IMR-90 (cell line): ENCODE results near the gene HEY2. TPM values are rescaled to one million over a fixed set of nuclear protein-coding genes. Genes with fewer than 3 reads are reported as not detected.

ENCODE experiments used
- ATAC-seq: fragments of 200-7000 bp; cut with Tn5 transposase; 2 replicates; pipeline ENCODE4 v1.9.1; 2020; ENCODE audit warnings: low read depth, mild to moderate bottlenecking, moderate library complexity
- BruUV-seq: library from RNA; stranded (reverse); fragments of 400-500 nt; replicated peaks from 2 replicates; lab custom pipeline; 2021; lab: Mats Ljungman, UMichigan
- CTCF ChIA-PET: fragments of 300-600 bp; formaldehyde crosslinking; extraction: SDS; loops from one replicate; lab custom pipeline; 2021; ENCODE audit warnings: antibody characterized with exemption; lab: Yijun Ruan, JAX
- POLR2A ChIA-PET: fragments of 300-600 bp; sonication (Branson Sonifier 250); formaldehyde crosslinking; loops from one replicate; lab custom pipeline; 2022; ENCODE audit warnings: antibody characterized with exemption; ENCODE audit not compliant: unreplicated experiment; lab: Charles Lee
- DNase-seq: peaks from one replicate; pipeline ENCODE4 v3.0.0; 2013
- H2AFZ ChIP-seq: replicated peaks from 2 replicates; pipeline ENCODE3; 2013; ENCODE audit warnings: low read length, mild to moderate bottlenecking; ENCODE audit not compliant: poor library complexity
- H2AK5ac ChIP-seq: 2 replicates; pipeline ENCODE4 v1.6.1; 2013; ENCODE audit warnings: low read depth, low read length, inconsistent platforms
- H2AK9ac ChIP-seq: replicated peaks from 2 replicates; pipeline ENCODE3; 2013; ENCODE audit warnings: mild to moderate bottlenecking, low read depth, low read length, moderate library complexity; ENCODE audit not compliant: poor library complexity
- H2BK120ac ChIP-seq: 2 replicates; pipeline ENCODE4 v1.6.1; 2013; ENCODE audit warnings: low read depth, low read length, inconsistent platforms
- H2BK15ac ChIP-seq: 3 replicates; pipeline ENCODE4 v1.6.1; 2013; ENCODE audit warnings: low read depth, low read length, inconsistent platforms
- H2BK20ac ChIP-seq: 2 replicates; pipeline ENCODE4 v1.6.1; 2013; ENCODE audit warnings: low read depth, mild to moderate bottlenecking, inconsistent platforms, low read length, moderate library complexity
- H2BK5ac ChIP-seq: 2 replicates; pipeline ENCODE4 v1.6.1; 2013; ENCODE audit warnings: mild to moderate bottlenecking, low read depth, low read length, inconsistent platforms; ENCODE audit not compliant: poor library complexity, severe bottlenecking
- H3K14ac ChIP-seq: replicated peaks from 2 replicates; pipeline ENCODE4 v1.6.1; 2013; ENCODE audit warnings: low read depth, low read length, inconsistent platforms
- H3K18ac ChIP-seq: 2 replicates; pipeline ENCODE4 v1.6.1; 2013; ENCODE audit warnings: low read depth, low read length, control low read depth
- H3K23ac ChIP-seq: 2 replicates; pipeline ENCODE4 v1.6.1; 2013; ENCODE audit warnings: low read depth, low read length, inconsistent platforms
- H3K27ac ChIP-seq: 2 replicates; pipeline ENCODE4 v1.5.1; 2013; ENCODE audit warnings: mild to moderate bottlenecking, control low read depth, low read length; ENCODE audit not compliant: insufficient read depth
- H3K27me3 ChIP-seq: 2 replicates; pipeline ENCODE4 v1.6.1; 2013; ENCODE audit warnings: low read length; ENCODE audit not compliant: control insufficient read depth, insufficient read depth
- H3K36me3 ChIP-seq: 2 replicates; pipeline ENCODE4 v1.6.1; 2013; ENCODE audit warnings: low read length, mixed read lengths; ENCODE audit not compliant: control insufficient read depth, insufficient read depth
- H3K4ac ChIP-seq: 2 replicates; pipeline ENCODE4 v1.6.1; 2013; ENCODE audit warnings: low read depth, low read length, inconsistent platforms
- H3K4me1 ChIP-seq: 2 replicates; pipeline ENCODE4 v1.6.1; 2013; ENCODE audit warnings: low read length, mixed read lengths; ENCODE audit not compliant: control insufficient read depth, insufficient read depth
- H3K4me2 ChIP-seq: 2 replicates; pipeline ENCODE4 v1.6.1; 2013; ENCODE audit warnings: low read depth, mild to moderate bottlenecking, control low read depth, low read length, moderate library complexity
- H3K4me3 ChIP-seq: 2 replicates; pipeline ENCODE4 v1.5.1; 2013; ENCODE audit warnings: low read depth, mild to moderate bottlenecking, control low read depth, low read length, moderate library complexity; ENCODE audit not compliant: insufficient read depth
- H3K56ac ChIP-seq: 2 replicates; pipeline ENCODE4 v1.6.1; 2013; ENCODE audit warnings: low read length, inconsistent platforms; ENCODE audit not compliant: insufficient read depth; ENCODE audit errors: extremely low read depth
- H3K79me1 ChIP-seq, 2 experiments: 2 replicates each; pipeline ENCODE4 v1.6.1; 2013; ENCODE audit warnings: low read length in 2 of 2, inconsistent platforms in 1 of 2, low read depth in 1 of 2
- H3K9ac ChIP-seq: 2 replicates; pipeline ENCODE4 v1.6.1; 2013; ENCODE audit warnings: low read depth, low read length, control low read depth
- H3K9me1 ChIP-seq: 2 replicates; pipeline ENCODE4 v1.6.1; 2013; ENCODE audit warnings: low read length, inconsistent platforms; ENCODE audit not compliant: insufficient read depth
- H3K9me3 ChIP-seq: 2 replicates; pipeline ENCODE4 v1.6.1; 2013; ENCODE audit warnings: low read length; ENCODE audit not compliant: control insufficient read depth, insufficient read depth
- H4K20me1 ChIP-seq: 2 replicates; pipeline ENCODE4 v1.6.1; 2013; ENCODE audit warnings: low read length, inconsistent platforms; ENCODE audit not compliant: insufficient read depth
- H4K5ac ChIP-seq: 2 replicates; pipeline ENCODE4 v1.6.1; 2013; ENCODE audit warnings: mild to moderate bottlenecking, low read depth, low read length, control low read depth
- H4K8ac ChIP-seq, 2 experiments: 2 replicates each; pipeline ENCODE4 v1.6.1; 2013; ENCODE audit warnings: low read depth in 2 of 2, low read length in 2 of 2, control low read depth in 1 of 2, inconsistent platforms in 1 of 2
- H4K91ac ChIP-seq: 2 replicates; pipeline ENCODE4 v1.6.1; 2013; ENCODE audit warnings: low read depth, low read length, inconsistent platforms; ENCODE audit not compliant: insufficient read depth
- CEBPB ChIP-seq: IDR thresholded peaks from 2 replicates; pipeline ENCODE4 v1.6.1; 2012; ENCODE audit warnings: low read depth, low read length, improper control_type of control experiment
- FOS ChIP-seq: fragments of 150-350 bp; IDR thresholded peaks from 2 replicates; pipeline ENCODE4 v1.6.1; 2016; ENCODE audit warnings: low read depth, low read length
- WGBS, 2 experiments: methylation state at CpG; one replicate each; pipeline versions ENCODE4 v1.1.5 to v1.1.7; 2013; ENCODE audit warnings: missing lambda C conversion rate in 2 of 2; ENCODE audit not compliant: insufficient read length in 1 of 2; ENCODE audit errors: extremely low coverage in 2 of 2; 5-methylcytosine and 5-hydroxymethylcytosine counted together
- dilution Hi-C: fragments of 300-500 bp; cut with HindIII; formaldehyde crosslinking; loops from one replicate; pipeline ENCODE4 v1.14.3; 2018; ENCODE audit warnings: low sequenced_read_pairs; ENCODE audit not compliant: unreplicated experiment
- in situ Hi-C: fragments of 300-500 bp; cut with MboI; formaldehyde crosslinking; loops from 3 replicates; pipeline ENCODE4 v1.14.3; 2019; ENCODE audit warnings: low sequenced_read_pairs, inconsistent platforms, mixed read lengths
- intact Hi-C: fragments of 100-400 bp; cut with micrococcal nuclease; formaldehyde crosslinking; loops from 2 replicates; pipeline ENCODE4 v1.10.0; 2022
- polyA plus RNA-seq, 3 experiments: library from polyadenylated mRNA; depleted of rRNA; stranded (reverse); fragments of >200 nt; gene quantifications; 2 replicates each; pipeline ENCODE4 v1.2.3, GENCODE V29; 2012; ENCODE audit warnings: low replicate concordance in 1 of 3
- total RNA-seq: library from RNA; depleted of rRNA; stranded (reverse); fragments of >200 nt; gene quantifications from 2 replicates; pipeline ENCODE4 v1.2.3, GENCODE V29; 2012

HEY2 gene
- total and polyA plus RNA-seq, 2 of the 4 experiments (the other 2 are of a cell fraction) = not detected

DNA sequence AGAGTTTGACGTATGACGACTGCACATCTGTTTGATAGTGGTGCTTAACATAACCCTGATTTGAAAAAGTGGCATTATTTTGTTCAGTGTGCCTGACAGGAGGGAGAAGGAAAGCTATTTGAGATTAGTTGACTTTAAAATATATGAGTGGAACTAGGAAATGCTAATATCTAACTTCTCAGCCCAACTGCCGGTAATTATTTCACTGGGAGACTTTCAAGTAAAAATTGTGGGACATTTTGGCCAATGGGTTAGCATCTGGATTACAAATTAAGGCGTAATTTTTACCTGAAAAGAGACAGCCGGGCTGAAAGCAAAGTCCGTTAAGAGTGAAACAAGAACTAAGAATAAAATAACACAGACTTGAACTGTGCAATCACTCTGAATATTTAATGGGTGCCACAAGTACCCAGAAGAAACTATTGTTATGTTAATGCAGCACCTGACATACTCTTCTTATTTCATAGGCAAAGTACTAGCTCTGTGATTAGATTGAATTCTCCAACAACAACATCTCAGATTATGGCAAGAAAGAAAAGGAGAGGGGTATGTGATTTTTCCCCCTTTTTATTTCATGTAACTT, 2.0 kb downstream of the HEY2 start:
- intact Hi-C loops (no loop called here), dilution Hi-C loops (no loop called here), in situ Hi-C loops (loop anchor here (25.0 kb wide), 1 partner anchor 589 kb away; the partner anchor contains the start of gene TPD52L1)
- H3K4me1 ChIP-seq = peaks cover 10% of the 10 kb centered on the region
- H3K36me3 ChIP-seq = no peaks in the 10 kb centered on the region
- no peak overlapping the region for H2AFZ ChIP-seq
- no TSS peak for BruUV-seq
- no peak overlapping the region for H4K8ac ChIP-seq
- no peaks in the 10 kb centered on the region for H3K9me3 ChIP-seq
- no peak overlapping the region for H3K18ac ChIP-seq
- H4K20me1 ChIP-seq = no peaks in the 10 kb centered on the region
- peaks cover 58% of the 10 kb centered on the region for H3K27me3 ChIP-seq
- no peak overlapping the region for H3K9ac ChIP-seq
- DNase-seq (no peak), ATAC-seq (no peak)
- no peak overlapping the region for H2AK9ac ChIP-seq
- no peak overlapping the region for H3K27ac ChIP-seq
- H2BK15ac ChIP-seq = no peak overlapping the region
- no peak overlapping the region for H4K91ac ChIP-seq
- no peak overlapping the region for H3K4ac ChIP-seq
- H3K79me1 ChIP-seq = no peaks in the 10 kb centered on the region
- H3K4me2 ChIP-seq = no peak overlapping the region
- TF ChIP-seq CEBPB = 0 out of 2 replicates have a peak, but pooled peaks have one; percentile 2
- TF ChIP-seq FOS = no peak
- H3K14ac ChIP-seq = no peak overlapping the region
- no peak overlapping the region for H2BK120ac ChIP-seq
- POLR2A ChIA-PET = no interaction called here
- no peak overlapping the region for H4K5ac ChIP-seq
- H3K56ac ChIP-seq = no peak overlapping the region
- H2BK20ac ChIP-seq = no peak overlapping the region
- no peaks in the 10 kb centered on the region for H3K9me1 ChIP-seq
- no CpG with 5 or more reads among the region's 6 CpGs for WGBS, 2 experiments
- H3K23ac ChIP-seq = no peak overlapping the region
- H2BK5ac ChIP-seq = no peak overlapping the region
- CTCF ChIA-PET = no interaction called here
- no peak overlapping the region for H3K4me3 ChIP-seq
- H2AK5ac ChIP-seq = no peak overlapping the region
